ENCODE results near the gene SFI1.
"Not testable (repeated sequence)": the region's sequence is repeated elsewhere in the genome, so short reads cannot be mapped to it uniquely, and the experiment has no call there.

The SFI1 gene, protein sequence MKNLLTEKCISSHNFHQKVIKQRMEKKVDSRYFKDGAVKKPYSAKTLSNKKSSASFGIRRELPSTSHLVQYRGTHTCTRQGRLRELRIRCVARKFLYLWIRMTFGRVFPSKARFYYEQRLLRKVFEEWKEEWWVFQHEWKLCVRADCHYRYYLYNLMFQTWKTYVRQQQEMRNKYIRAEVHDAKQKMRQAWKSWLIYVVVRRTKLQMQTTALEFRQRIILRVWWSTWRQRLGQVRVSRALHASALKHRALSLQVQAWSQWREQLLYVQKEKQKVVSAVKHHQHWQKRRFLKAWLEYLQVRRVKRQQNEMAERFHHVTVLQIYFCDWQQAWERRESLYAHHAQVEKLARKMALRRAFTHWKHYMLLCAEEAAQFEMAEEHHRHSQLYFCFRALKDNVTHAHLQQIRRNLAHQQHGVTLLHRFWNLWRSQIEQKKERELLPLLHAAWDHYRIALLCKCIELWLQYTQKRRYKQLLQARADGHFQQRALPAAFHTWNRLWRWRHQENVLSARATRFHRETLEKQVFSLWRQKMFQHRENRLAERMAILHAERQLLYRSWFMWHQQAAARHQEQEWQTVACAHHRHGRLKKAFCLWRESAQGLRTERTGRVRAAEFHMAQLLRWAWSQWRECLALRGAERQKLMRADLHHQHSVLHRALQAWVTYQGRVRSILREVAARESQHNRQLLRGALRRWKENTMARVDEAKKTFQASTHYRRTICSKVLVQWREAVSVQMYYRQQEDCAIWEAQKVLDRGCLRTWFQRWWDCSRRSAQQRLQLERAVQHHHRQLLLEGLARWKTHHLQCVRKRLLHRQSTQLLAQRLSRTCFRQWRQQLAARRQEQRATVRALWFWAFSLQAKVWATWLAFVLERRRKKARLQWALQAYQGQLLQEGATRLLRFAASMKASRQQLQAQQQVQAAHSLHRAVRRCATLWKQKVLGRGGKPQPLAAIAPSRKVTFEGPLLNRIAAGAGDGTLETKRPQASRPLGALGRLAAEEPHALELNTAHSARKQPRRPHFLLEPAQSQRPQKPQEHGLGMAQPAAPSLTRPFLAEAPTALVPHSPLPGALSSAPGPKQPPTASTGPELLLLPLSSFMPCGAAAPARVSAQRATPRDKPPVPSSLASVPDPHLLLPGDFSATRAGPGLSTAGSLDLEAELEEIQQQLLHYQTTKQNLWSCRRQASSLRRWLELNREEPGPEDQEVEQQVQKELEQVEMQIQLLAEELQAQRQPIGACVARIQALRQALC

DNA sequence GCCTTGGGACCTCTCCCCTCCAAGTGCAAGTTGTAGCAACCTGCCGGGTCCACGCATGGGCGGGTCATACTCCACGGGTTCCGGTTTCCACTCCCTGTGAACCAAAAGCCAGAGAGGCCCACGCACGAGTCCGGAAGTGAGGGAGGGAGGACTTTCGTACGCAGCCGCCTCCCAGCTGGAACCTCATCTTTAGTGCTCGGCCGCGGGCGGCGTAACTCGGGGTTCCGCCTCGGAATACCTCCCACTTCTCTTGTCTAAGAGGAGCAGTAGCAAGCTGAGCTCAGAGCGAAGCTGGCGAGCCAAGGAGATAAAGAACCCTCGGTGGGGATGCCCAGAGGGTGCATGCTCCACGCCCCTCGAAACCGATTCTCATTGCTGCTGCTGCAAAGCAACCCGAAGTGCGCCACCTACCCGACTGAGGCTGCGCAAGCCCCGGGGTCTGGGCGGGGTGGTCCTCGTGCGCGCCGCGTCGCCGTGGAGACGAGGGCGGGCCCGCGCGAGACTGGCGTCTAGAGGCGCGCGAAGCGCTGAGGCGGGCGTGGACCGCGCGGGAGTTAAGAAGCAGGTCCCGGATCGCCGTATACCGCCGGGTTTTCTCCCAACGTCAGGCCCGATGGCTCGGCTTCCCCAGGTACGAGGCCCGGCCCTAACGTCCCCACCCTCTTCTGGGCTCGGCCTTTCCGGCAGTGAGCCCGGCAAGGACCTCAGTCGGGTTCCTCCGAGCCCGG lies at the start of gene SFI1:
TSS of gene SFI1 (plus strand) at position 530 of the 728 bp plus-strand sequence. CDS start 11,749 bp downstream, outside the sequence.
- DNase-seq: peak; percentile 93 to 96

DNA sequence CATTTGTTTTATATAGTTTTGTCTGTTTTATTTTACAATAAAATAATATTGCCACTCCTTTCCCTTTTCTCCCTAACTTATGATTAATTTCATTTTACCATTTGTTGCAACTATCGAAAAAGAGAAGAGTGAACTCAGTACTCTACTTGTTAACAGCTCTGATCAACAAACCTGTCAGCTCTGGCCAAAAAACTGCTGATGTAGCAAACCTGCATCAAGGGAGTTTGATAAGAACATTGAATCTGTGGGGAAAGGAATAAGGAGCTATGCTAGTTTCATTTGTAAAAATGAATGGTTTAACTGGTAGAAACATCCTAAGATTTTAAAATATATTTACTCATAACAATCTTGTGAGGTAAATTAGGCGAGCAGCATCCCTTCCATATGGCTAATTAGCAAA lies 49.6 kb upstream of the SFI1 start:
- DNase-seq: no peak

DNA sequence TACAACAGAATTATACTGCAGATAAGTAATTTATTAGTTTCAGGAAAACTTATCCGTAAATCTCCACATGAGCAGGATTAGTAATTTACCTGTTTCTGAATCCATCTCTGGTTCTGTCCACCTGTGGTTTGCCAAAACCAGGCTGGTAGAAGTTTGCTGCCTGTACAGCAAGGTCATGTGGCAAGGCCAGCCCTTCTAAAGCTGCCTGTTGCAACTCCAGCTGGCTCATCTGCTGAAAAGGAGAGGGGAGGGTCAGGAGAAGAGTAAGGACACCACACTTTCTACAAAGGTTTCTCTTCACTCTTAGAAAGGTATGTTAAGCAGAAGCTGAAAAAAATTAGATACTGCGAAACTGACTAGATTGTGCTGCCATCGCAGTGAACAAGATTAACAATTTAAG lies 49.0 kb upstream of the SFI1 start:
- DNase-seq: no peak

DNA sequence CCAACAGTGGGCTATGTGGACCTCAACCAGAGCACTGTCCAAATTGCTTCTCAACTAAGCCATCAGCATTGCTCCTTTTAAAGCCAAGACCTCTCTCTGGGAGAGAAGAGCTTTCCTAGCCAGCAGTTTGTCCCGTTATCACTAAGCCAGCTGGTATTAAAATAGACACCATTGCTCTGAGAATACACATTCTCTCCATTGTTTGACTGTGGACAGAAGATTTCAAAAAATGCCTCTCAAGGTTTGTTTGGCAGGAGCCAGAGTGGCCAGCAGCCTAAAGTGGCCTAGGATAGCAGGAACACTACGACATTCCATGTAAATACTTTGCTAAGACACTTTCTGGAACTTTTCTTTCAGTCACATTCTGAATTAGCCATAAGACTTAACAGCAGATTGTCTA lies 48.0 kb upstream of the SFI1 start:
- DNase-seq: no peak

DNA sequence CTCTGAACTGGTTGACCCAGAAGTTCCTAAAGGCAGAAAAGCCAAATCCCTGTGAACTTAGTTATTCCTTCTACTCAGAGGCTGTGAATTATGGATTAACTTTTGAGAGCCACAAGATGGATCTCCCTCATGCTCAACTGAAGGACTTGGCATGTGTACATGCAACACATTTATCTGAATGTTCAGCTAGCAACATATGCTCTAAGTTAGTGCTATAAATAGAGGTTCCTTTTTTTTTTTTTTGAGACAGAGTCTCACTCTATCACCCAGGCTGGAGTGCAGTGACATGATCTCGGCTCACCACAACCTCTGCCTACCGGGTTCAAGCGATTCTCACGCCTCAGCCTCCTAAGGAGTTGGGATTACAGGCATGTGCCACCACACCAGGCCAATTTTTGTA lies 46.8 kb upstream of the SFI1 start:
- peak; percentile 32 to 41 for DNase-seq

DNA sequence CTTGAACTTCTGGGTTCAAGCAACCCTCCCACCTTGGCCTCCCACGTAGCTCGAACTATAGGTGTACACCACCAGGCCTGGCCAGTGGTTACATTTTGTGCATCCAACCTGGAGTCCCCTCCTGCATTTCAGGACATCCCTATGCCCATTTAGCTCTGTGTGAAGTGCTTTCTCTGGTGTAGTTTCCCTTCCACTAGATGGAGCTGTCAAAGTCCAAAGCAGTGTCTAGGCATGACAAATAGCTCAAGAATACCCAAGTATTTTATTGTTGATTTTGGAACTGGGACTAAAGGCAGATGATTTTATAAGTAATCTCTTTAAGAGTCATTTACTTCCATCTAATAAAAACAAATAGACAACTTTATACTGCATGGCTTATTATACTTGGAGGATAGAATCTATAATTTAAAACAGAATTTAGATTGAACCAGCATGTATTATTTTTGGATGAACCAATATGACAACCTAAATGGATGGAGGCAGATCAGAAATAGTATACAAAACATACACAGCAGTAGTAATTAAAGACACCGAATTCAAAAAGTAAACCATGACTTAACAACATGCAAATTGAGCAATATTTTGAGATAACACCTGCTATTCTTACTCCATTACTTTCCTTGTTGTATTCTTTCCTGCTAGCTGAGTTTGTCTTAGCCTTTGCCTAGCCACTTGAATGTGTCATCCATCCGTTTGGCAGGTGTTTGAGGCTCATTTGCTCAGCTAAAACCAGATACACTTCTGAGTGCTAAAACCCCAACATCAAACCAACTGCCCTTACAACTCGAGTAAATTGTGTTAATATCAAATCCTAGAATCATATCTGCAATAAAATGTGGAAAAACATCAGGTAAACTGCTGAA lies 44.4 kb upstream of the SFI1 start:
- peak; percentile 46 to 79 for DNase-seq

DNA sequence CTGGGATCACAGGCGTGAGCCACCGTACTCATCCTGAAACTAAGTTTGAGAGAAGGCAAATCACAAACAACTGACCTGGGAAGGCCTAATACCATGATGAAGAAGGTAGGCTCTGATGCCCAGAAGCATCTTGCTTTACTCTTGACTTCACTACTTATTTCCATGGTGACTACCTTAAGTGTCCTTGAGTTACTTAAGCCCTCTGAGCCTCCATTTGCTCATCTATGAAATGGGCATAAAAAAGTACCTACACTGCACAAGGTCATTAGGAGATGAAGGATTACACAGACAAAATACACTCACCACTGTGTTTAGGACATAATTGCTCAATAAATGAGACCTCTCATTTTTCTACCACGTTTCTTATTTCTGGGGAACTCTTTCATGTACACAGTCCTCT lies 34.6 kb upstream of the SFI1 start:
- no peak for DNase-seq

DNA sequence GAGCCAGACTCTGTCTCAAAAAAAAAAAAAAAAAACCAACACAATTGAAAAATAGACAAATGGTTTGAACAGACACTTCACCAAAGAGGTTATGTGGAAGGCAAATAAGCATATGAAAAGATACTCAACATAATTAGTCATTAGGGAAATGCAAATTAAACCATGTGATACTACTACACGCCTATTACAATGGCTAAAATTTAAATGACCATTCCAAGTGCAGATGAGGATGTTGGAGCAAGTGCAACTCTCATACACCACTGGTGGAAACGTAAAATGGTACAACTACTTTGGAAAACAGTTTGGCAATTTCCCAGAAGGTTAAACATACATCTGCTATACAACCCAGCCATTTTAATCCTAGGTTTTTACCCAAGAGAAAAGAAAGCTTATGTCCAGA lies 31.0 kb upstream of the SFI1 start:
- DNase-seq: no peak

DNA sequence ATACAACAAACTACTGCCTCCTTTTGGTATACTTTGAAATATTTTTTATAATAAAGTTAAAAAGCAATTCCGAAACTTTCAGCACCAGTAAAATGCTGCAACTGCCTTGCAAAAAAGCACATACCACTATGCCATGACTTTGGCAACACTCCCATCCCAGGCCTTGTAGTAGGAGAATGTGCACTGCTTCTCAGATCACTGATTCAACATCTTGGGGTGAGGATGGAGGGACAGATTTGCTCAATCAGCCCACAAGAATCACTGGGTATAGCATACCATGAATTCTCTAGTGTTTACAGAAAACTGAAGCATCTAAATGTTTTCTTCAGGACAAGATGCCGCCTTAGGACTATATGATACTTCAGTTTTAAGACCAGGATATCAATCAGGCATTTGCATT lies 21.6 kb upstream of the SFI1 start:
- DNase-seq: no peak

DNA sequence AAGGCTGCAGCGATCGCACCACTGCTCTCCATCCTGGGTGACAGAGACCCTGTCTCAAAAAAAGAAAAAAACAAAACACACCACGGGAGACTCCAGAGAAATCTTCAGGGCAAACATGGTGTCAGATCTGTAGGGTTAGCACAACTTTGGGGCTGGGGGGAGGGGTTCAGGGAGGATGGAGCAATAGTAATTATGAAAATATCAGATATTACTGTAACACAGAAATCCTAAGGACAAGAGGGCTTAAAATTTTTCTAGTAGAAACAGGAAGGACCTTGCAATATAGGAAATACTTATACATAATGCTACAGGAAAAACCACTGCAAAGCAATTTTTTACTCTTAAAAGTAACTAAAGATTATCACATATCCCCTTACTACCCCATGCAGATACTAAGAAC lies 20.5 kb upstream of the SFI1 start:
- DNase-seq: no peak

DNA sequence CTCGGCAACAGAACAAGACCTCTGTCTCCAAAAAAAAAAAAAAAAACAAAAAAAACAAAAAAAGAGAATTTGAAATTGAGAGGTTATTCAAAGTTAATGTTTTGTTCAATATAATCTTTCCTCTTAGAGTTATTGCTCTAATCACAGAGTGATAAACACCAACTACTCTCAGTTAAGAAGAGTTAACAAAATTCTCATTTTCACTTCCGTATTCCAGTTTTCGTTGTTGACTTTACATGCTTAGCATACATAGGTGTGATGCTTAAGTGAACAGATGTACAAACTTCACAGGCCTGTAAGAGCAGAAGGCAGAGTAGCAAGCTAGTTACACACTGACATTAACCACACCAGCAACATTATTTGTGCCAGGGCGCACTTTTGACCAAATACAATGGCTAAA lies 19.0 kb upstream of the SFI1 start:
- DNase-seq: no peak

DNA sequence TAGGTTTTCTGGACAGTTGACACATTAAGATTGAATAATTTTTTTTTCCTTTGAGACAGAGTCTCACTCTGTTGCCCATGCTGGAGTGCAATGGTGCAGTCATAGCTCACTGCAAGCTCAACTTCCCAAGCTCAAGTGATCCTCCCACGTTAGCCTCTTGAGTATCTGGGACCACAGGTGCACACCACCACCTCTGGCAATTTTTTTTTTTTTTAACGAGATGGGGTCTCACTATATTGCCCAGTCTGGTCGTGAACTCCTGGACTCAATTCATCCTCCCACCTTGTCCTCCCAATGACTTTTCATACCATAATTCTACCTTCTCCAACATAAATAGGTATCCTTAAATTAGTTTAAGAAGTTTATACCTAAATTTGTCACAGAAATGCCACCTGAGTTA lies 15.2 kb upstream of the SFI1 start:
- no peak for DNase-seq

DNA sequence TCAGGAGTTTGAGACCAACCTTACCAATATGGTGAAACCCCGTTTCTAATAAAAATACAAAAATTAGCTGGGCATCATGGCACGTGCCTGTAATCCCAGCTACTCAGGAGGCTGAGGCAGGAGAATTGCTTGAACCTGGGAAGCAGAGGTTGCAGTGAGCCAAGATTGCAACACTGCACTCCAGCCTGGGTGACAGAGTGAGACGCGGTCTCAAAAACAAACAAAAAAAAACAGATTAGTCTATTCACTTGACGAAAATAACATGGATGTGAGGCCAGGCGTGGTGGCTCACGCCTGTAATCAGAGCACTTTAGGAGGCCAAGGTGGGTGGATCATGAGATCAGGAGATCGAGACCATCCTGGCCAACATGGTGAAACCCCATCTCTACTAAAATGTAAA lies 13.9 kb upstream of the SFI1 start:
- DNase-seq: not testable (repeated sequence)

DNA sequence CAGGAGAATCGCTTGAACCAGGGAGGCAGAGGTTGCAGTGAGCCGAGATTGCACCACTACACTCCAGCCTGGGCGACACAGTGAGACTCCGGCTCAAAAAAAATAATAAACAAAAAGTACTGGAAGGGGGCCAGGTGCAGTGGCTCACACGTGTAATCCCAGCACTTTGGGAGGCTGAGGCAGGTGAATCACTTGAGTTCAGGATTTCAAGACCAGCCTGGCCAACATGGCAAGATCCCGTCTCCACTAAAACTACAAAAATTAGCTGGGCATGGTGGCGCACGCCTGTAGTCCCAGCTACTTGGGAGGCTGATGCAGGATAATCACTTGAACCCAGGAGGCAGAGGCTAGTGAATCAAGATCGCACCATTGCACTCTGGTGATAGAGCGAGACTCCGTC lies 10.0 kb upstream of the SFI1 start:
- DNase-seq: not testable (repeated sequence)

DNA sequence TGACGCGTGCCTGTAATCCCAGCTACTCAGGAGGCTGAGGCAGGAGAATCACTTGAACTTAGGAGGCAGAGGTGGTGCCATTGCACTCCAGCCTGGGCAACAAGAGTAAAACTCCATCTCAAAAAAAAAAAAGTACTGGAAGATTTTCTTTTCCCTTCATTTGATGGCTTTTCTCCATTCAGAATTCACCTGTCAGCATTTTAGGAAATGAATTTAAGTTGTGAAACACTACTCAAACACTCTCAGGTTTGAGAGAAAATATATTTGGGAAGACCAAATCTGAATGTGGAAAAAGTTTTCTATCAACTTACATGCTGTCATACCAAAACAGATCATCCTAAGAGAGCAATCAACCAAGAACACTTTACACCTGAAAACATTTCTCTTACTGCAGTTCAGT lies 9.4 kb upstream of the SFI1 start:
- no peak for DNase-seq

DNA sequence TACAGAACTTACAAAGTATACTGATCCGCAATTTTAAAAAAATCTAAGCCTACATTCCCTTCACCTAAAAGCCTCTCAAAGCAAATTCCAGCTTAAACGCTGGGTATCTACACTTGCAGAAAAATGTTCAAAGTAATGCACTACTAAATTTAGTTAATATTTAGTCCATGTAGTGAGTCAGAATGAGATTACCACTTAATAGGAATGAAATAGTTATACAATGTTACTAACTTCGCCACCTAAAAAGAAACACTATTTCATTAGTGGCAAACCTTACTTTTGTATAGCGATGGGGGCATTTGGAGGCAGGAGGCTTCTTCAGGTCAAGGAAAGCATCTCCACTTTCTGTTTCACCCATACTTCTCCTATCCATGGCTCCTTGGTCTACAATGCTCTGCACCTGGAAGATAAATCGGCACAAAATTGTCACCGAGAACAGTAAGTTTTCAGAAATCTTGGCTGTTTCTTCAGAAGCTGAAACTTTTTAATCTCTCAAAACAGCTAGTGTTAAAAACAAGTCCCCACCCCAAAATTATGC lies 7.9 kb upstream of the SFI1 start:
- DNase-seq: no peak

DNA sequence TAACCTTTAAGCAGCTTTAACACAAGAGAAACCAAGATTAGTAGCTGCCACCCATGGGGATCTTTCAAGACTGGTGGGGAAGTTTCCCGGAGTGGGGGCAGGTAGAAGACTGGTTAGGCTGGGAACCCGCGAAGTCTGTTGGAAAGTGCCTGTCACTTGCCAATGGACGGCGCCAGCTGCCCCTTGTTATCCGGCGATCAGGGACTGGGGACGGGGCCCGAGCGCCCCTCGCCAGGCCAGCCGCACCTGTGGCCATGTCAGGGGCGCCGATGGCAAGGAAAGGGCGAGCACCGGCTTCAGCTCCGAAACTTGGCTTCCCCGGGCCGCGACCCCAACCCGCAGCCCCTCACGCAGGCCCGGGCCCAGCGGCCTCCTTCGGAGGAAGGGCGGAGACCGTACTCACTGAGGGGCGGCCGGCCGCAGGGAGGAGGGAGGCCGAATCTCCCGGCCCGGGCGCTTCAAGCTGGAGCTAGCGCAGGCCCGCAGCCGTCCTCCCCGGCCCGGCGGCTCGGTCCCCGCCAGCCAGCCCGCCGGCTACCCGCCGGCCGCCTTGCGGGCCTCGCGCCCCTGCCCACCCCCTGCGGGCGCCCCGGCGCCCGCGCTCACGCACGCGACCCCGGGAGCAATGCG lies 7.2 kb upstream of the SFI1 start:
- peak; percentile 6 to 28 for DNase-seq

DNA sequence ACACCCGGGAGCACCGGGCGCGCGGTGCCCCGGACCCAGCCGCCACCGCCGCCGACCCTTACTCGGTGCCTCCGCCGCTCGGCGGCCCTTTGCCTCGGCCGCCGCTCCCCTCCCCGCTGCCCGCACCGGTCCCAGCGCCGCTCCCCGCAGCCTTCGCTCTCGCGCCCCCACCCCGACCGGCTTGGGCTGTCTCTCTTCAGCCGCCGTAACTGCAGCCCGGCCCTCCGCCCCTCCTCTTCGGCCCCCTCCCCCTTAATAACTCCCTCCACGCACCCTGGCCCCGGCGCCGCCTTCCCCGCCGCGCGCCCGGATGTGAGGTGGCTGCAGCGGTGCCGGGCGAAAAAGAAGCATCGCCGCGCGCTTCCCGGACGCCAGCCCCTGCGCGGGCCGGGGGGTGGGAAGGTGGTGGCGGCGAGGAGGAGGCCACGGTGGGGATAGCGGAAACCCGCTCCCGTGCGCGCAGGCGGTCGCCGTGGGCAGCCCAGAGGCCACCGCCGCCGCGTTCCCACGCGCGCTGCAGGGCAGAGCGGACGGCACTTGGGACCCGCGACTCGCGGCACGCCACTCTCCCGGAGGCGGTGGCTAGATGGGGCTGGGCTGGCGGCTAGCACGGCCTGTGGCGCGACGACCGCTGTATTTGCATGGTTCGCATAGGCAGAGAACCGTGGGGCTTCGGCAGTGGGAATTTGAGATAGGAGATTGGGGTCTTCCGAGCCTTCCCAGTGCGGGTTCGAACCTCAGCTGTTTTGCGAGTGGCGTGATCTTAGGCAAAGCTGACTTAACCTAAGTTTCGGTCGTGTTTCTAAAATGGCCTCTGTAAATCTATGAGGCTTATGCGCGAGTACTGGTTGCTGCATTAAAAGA lies 6.5 kb upstream of the SFI1 start, which contains the start of gene EIF4ENIF1:
TSS of gene EIF4ENIF1 (minus strand) at position 211 of the 864 bp plus-strand sequence. CDS start 1,124 bp downstream, outside the sequence.
- DNase-seq: peak; percentile 73 to 80

DNA sequence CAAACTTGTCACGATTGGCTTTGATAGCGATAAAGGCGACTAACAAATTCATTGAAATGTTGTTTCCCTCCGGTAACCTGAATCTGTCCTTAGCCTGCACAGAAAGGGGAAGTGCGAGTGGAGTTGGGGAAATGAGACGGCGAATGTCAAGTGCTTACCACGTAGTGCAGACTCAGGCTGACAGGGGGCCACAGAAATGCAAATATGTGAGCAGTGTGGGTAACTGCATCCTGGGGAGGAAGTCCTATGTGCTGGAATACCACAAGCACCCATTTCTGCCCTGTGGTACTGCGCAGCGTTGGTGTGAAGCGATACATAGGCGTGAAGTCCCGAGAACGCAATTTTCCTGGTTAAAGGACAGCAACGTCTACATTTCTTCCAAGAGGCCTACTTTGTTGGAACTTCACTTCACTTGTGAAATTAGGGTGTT lies 5.8 kb upstream of the SFI1 start:
- DNase-seq: peak; percentile 96
